Smooth muscle cell (in vitro differentiated cells): Measurements from ENCODE around the gene HEATR3. TPM values are rescaled to one million over a fixed set of nuclear protein-coding genes. Genes with fewer than 3 reads are reported as not detected.

ENCODE experiments used
- DNase-seq: peaks from one replicate; lab custom pipeline; 2025; ENCODE audit not compliant: unreplicated experiment; lab: John Stamatoyannopoulos, UW
- H2AFZ ChIP-seq: fragments of 200-600 bp; sonication (generic); 2 replicates; pipeline ENCODE4 v1.6.0; 2016; ENCODE audit warnings: antibody characterized with exemption, low read depth, mild to moderate bottlenecking
- H3F3A ChIP-seq: fragments of 200-600 bp; sonication (generic); 2 replicates; pipeline ENCODE4 v1.6.0; 2017; ENCODE audit warnings: antibody characterized with exemption, low read depth
- H3K27ac ChIP-seq: fragments of 200-600 bp; sonication (generic); 2 replicates; pipeline ENCODE4 v1.5.1; 2016; ENCODE audit warnings: low read depth, mild to moderate bottlenecking
- H3K27me3 ChIP-seq: fragments of 200-600 bp; sonication (generic); 2 replicates; pipeline ENCODE4 v1.6.1; 2016; ENCODE audit warnings: low read depth, mild to moderate bottlenecking
- H3K36me3 ChIP-seq: fragments of 200-600 bp; sonication (generic); 2 replicates; pipeline ENCODE4 v1.5.1; 2016; ENCODE audit warnings: low read depth
- H3K4me1 ChIP-seq: fragments of 200-600 bp; sonication (generic); 2 replicates; pipeline ENCODE4 v1.5.1; 2016; ENCODE audit warnings: low read depth
- H3K4me2 ChIP-seq: fragments of 200-600 bp; sonication (generic); 2 replicates; pipeline ENCODE4 v1.6.0; 2016; ENCODE audit warnings: mild to moderate bottlenecking
- H3K4me3 ChIP-seq: fragments of 200-600 bp; sonication (generic); 2 replicates; pipeline ENCODE4 v1.5.1; 2016; ENCODE audit warnings: mild to moderate bottlenecking
- H3K79me2 ChIP-seq: fragments of 200-600 bp; sonication (generic); 2 replicates; pipeline ENCODE4 v1.6.0; 2016; ENCODE audit warnings: low read depth, mild to moderate bottlenecking
- H3K9ac ChIP-seq: fragments of 200-600 bp; sonication (generic); 2 replicates; pipeline ENCODE4 v1.6.0; 2016; ENCODE audit warnings: low read depth
- H3K9me3 ChIP-seq: fragments of 200-600 bp; sonication (generic); replicated peaks from 2 replicates; pipeline ENCODE4 v1.5.1; 2016; ENCODE audit warnings: low read depth
- H4K20me1 ChIP-seq: fragments of 200-600 bp; sonication (generic); 2 replicates; pipeline ENCODE4 v1.6.0; 2016; ENCODE audit warnings: low read depth
- WGBS: methylation state at CpG from one replicate; pipeline ENCODE4 v1.1.7; 2016; ENCODE audit warnings: low lambda C conversion rate; 5-methylcytosine and 5-hydroxymethylcytosine counted together
- polyA plus RNA-seq: library from polyadenylated mRNA; unstranded; fragments of >200 nt; fragmentation: Nextera tagmentation; extraction: Ambion mirVana; gene quantifications from 2 replicates; pipeline ENCODE4 v1.2.1, GENCODE V29; 2016
- total RNA-seq: library from RNA; depleted of rRNA; stranded (reverse); fragments of >200 nt; gene quantifications from 2 replicates; pipeline ENCODE4 v1.2.3, GENCODE V29; 2014
- TF ChIP-seq, protein P1 (sequence below): fragments of 200-600 bp; sonication (generic); IDR thresholded peaks from 2 replicates; pipeline ENCODE4 v1.5.1; 2017; ENCODE audit warnings: borderline replicate concordance, mild to moderate bottlenecking, antibody characterized with exemption; ENCODE audit not compliant: insufficient read depth, poor library complexity, severe bottlenecking

Gene HEATR3
- total and polyA plus RNA-seq, 2 experiments from 2014 or later = 3.6 to 9.1 TPM

DNA sequence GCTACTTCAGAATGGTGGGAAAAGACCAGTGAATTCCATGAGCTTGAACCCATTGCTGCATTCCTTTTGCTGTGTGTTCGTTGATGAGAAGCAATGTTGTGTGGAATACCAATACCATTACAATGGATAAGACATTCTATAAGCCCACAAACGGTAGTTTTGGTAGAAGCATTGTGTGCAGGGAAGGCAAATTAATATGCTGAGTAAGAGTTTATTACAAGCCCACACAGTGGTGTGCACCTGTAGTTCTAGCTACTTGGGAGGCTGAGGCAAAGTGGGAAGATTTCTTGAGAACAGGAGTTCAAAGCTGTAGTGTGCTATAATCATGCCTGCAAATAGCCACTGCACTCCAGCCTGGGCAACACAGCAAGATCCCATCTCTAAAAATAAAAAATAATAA lies 67.4 kb downstream of the HEATR3 start:
- no peak overlapping the region for H2AFZ ChIP-seq
- no peak for DNase-seq
- no peaks in the 10 kb centered on the region for H3K27me3 ChIP-seq
- TF ChIP-seq, protein P1, sequence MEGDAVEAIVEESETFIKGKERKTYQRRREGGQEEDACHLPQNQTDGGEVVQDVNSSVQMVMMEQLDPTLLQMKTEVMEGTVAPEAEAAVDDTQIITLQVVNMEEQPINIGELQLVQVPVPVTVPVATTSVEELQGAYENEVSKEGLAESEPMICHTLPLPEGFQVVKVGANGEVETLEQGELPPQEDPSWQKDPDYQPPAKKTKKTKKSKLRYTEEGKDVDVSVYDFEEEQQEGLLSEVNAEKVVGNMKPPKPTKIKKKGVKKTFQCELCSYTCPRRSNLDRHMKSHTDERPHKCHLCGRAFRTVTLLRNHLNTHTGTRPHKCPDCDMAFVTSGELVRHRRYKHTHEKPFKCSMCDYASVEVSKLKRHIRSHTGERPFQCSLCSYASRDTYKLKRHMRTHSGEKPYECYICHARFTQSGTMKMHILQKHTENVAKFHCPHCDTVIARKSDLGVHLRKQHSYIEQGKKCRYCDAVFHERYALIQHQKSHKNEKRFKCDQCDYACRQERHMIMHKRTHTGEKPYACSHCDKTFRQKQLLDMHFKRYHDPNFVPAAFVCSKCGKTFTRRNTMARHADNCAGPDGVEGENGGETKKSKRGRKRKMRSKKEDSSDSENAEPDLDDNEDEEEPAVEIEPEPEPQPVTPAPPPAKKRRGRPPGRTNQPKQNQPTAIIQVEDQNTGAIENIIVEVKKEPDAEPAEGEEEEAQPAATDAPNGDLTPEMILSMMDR = no peak
- H3K79me2 ChIP-seq = no peaks in the 10 kb centered on the region
- H3K9me3 ChIP-seq = no peaks in the 10 kb centered on the region
- H3K36me3 ChIP-seq = no peaks in the 10 kb centered on the region
- no peak overlapping the region for H3K4me3 ChIP-seq
- no peaks in the 10 kb centered on the region for H3K4me1 ChIP-seq
- no peaks in the 10 kb centered on the region for H4K20me1 ChIP-seq
- H3K9ac ChIP-seq = no peak overlapping the region
- H3F3A ChIP-seq = no peaks in the 10 kb centered on the region
- WGBS = 62% methylated on average over 2 of the region's 2 CpGs
- no peak overlapping the region for H3K27ac ChIP-seq
- H3K4me2 ChIP-seq = no peak overlapping the region

DNA sequence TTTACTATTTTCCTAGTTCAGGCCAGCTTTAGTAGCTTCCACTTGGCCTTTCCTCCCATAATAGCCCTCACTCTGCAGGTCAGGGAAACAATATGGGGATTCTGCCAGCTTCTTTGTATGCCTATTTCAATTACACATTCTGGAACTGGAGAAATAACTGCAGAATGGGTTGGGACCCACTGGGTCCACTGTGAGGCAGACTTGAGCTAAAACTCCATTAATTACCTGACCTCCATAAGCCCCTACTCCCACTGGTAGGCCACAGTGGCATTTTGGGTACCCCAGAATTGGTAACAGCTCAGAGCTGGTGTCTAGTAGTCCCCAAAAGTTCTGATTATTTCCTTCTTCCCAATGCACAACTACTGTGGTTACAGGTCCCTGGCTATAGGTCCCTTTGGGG lies 70.6 kb downstream of the HEATR3 start:
- H2AFZ ChIP-seq = no peak overlapping the region
- no peak overlapping the region for H3K9ac ChIP-seq
- no peaks in the 10 kb centered on the region for H4K20me1 ChIP-seq
- TF ChIP-seq, protein P1 = no peak
- no peak overlapping the region for H3K4me3 ChIP-seq
- no peaks in the 10 kb centered on the region for H3K9me3 ChIP-seq
- H3K4me2 ChIP-seq = no peak overlapping the region
- no peaks in the 10 kb centered on the region for H3F3A ChIP-seq
- no peaks in the 10 kb centered on the region for H3K36me3 ChIP-seq
- no peaks in the 10 kb centered on the region for H3K4me1 ChIP-seq
- no peak overlapping the region for H3K27ac ChIP-seq
- DNase-seq = no peak
- H3K79me2 ChIP-seq = no peaks in the 10 kb centered on the region
- no peaks in the 10 kb centered on the region for H3K27me3 ChIP-seq

DNA sequence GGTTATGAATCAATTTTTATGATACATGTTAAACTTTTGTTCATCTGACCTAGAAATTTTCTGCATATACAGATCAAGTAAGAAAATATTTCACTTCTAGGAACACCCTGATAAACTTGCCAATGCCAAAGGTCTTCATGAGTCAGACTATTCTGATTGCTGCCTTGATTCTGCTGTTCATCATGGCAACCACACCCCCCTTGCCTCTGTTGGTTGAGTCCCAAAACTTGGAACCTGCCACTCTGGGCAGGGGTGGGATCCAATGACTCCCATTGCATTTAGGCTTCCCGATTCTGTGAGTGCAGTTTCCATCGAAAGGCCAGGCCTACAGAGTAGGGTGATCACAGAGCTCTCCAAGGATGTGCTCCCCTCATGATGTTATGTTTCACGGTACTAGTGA lies 71.5 kb downstream of the HEATR3 start:
- Histone ChIP-seq H3K79me2 (no peaks in the 10 kb centered on the region), H3K36me3 (no peaks in the 10 kb centered on the region), H3K4me2 (no peak overlapping the region), H3K9ac (no peak overlapping the region), H3K27ac (no peak overlapping the region), H3F3A (no peaks in the 10 kb centered on the region), H3K4me1 (no peaks in the 10 kb centered on the region), H4K20me1 (no peaks in the 10 kb centered on the region), H3K4me3 (no peak overlapping the region), H3K27me3 (no peaks in the 10 kb centered on the region), H2AFZ (no peak overlapping the region), H3K9me3 (no peaks in the 10 kb centered on the region)
- TF ChIP-seq, protein P1 = no peak
- DNase-seq = no peak
- WGBS = 88% methylated on average over 3 of the region's 3 CpGs

DNA sequence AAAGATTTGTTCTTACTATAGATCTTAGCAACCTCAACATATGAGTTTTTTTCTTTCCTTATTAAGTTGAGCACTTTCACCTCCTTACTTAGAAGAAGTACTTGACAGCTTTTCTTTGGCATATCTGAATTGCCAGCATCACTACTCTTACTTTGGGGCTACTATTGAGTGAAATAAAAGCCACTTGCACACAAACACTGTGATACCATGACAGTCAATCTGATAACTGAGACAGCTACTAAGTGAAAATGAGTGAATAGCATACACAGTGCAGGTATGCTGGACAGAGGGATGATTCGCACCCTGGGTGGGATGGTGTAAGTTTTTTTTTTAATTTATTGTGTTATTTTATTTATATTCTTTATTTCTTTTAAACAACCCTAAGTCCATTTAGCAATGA lies 73.8 kb downstream of the HEATR3 start:
- H3K4me1 ChIP-seq = no peaks in the 10 kb centered on the region
- WGBS = 96% methylated on average over 1 of the region's 1 CpG
- no peaks in the 10 kb centered on the region for H3K9me3 ChIP-seq
- TF ChIP-seq, protein P1 = no peak
- H3K27ac ChIP-seq = no peak overlapping the region
- no peaks in the 10 kb centered on the region for H3F3A ChIP-seq
- no peak overlapping the region for H2AFZ ChIP-seq
- no peaks in the 10 kb centered on the region for H3K79me2 ChIP-seq
- no peak overlapping the region for H3K4me2 ChIP-seq
- no peaks in the 10 kb centered on the region for H3K36me3 ChIP-seq
- no peak overlapping the region for H3K4me3 ChIP-seq
- DNase-seq = no peak
- H3K9ac ChIP-seq = no peak overlapping the region
- H3K27me3 ChIP-seq = no peaks in the 10 kb centered on the region
- H4K20me1 ChIP-seq = no peaks in the 10 kb centered on the region
